Spleen (tissue), 3 donors: ENCODE measurements around the gene BTD.

Experiments
- POLR2A ChIP-seq, 3 donors: fragments of 450-650 bp; IDR thresholded peaks; one replicate each; pipeline ENCODE4 v1.5.1; 2017; ENCODE audit warnings: antibody characterized with exemption in 3 of 3, mild to moderate bottlenecking in 1 of 3
- POLR2AphosphoS5 ChIP-seq, 3 donors: sonication (generic); formaldehyde crosslinking; IDR thresholded peaks; one replicate each; pipeline ENCODE4 v1.5.1; 2017; ENCODE audit warnings: antibody characterized with exemption in 3 of 3

- TF ChIP-seq POLR2AphosphoS5 (IDR thresholded peaks at IDR 0.05) = no peak
- no peak for TF ChIP-seq POLR2A (IDR thresholded peaks at IDR 0.05)
These were observed 58.8 kb downstream of the BTD start for GRCh38 chr3:15660055-15660935.
